Stimulated activated CD4-positive, alpha-beta T cell treated with anti-CD3 and anti-CD28 coated beads, Interleukin-4, amount 100 ng/mL, for 4 hours (primary cell): ENCODE data around the gene BRINP1.

ENCODE experiments used
- DNase-seq, 2 experiments: peaks; one replicate each; pipeline ENCODE4 v3.0.0-alpha.2; 2020

BRINP1 gene, protein sequence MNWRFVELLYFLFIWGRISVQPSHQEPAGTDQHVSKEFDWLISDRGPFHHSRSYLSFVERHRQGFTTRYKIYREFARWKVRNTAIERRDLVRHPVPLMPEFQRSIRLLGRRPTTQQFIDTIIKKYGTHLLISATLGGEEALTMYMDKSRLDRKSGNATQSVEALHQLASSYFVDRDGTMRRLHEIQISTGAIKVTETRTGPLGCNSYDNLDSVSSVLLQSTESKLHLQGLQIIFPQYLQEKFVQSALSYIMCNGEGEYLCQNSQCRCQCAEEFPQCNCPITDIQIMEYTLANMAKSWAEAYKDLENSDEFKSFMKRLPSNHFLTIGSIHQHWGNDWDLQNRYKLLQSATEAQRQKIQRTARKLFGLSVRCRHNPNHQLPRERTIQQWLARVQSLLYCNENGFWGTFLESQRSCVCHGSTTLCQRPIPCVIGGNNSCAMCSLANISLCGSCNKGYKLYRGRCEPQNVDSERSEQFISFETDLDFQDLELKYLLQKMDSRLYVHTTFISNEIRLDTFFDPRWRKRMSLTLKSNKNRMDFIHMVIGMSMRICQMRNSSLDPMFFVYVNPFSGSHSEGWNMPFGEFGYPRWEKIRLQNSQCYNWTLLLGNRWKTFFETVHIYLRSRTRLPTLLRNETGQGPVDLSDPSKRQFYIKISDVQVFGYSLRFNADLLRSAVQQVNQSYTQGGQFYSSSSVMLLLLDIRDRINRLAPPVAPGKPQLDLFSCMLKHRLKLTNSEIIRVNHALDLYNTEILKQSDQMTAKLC

DNA sequence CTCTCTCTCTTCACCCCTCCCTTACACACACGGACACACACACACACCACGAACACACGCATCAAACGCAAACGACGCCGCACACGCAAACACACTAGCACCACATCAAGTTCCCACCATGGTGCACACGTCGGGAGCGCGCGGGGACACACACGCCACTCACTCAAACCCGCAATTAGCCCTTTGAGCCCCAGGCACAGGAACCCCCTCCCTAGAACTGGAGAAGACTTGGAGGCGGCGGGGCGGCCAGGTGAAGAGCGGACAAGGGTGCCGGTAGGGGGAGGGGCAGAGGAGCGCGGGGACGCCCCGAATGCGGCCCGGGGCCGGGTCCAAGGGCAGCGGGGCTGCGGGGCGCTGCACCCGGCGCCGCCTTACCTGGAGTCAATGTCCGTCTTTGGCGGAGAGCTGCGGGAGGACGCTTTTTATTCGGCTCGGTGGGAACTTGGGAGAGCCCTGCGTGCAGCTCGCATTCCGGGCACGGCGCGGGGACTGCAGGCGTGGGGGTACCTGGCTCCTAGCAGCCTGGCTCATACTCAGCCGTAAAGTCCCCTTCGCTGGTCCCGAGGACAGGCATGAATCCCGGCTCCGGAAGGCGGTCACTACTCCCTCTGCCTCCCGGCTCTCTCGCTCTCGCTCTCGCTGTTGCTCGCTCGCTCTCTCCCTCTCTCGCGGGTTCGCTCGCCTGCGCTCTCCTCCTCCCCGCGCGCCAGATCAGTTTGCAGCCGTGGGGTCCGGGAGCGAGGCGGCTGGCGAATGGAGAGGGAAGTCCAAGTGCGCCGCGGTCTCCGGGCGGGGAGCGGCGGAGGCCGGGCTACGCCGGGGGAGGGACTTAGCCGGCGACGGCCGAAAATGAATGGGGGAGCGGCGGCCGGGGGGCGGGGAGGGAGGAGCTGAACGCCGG, at the start of gene BRINP1:
Gene BRINP1, minus strand, starts transcription at position 755 of the 901 bp plus-strand sequence. CDS start 56,080 bp downstream, outside the sequence.
- no peak for DNase-seq

DNA sequence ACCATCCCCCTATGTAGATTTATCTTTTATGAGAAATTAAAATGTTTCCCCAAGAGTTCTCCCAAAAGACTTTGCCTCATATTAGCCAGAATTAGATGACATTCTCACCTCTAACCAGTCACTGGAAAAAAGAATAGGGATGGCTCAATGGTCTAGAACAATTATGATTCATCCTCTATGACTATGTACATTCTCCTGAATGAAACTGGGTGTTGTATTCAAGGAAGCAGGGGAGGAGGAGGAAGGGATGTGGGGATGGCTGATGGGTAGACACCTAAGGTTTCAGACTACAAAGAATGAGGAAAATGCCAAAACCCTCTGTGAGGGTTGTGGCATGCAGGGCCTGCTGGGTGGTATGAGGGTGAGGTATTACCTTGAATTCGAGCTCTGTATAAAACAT, 49.5 kb upstream of the BRINP1 start:
- no peak for DNase-seq

DNA sequence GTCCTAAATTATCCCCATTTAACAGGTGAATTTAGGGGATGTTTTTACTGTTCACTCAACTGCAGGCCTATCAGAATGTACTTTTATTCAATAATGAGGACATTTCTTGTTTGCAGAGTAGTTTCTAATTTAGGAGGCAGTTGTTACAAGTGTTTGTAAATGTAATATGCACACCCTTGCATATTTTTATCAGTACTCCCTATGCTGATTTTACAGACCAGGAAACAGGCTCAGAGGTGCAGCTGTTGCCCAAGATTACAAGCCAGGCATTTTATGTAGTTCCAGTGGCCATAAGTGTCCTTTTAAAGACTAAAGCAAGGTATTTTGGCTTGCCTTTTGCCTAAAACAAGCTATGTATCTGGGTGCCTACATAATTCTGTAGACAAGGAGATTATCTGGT, 47.6 kb upstream of the BRINP1 start:
- DNase-seq: no peak

DNA sequence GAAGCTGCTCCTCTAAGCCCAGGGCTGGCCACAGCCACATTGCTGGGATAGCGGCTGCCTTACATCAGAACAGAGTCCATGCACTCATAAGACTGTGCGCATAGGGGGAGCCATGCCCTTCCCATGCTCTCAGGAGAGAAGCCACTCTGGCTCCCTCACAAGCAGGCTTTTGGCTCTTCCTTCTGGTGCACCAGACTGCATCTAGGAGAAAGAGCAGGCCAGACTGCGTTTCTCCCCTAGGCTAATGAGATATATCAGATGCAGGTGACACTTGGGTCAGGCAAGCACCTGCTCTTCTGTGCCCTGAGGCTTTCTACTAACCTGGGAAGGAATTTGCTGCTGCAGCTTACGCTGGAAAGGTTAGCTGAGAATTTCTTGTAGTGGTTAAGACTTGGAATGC, 43.2 kb upstream of the BRINP1 start:
- DNase-seq: no peak

DNA sequence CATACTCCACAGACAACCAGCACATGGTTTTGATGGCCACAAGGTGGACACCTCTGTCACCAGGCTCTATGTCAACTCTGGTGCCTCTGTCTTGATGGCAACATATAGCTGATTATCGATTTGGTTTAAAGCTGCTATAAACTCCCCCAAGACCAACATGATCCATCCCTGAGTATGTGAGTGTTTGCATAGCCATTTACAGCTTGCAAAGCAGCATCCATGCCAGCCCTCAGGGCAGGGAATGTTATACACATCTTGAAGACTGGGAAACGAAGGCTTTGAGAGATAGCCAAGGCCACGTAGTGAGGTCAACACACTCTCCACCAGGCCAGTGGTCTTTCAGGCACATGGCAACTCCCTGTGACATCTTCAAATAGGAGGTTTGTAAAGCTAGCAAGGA, 40.3 kb upstream of the BRINP1 start:
- DNase-seq: no peak

DNA sequence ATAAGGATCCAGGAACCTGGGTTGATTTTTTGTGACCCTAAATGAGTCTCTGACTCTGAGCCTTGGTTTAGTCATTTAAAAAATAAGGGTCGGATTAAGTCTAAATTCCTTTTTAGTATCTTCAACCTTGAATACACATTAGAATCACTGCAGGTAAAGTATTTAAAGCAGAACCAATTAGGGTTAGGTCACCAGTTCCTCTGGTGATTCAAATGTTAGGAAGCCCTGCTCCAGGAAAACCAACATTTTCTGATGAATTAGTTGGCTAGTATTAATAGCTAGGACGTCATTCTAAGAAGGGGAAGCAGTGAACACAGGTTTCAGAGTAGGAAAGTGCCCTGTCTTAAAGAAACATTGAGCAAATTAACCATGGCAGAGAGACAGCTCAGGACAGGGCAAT, 31.4 kb upstream of the BRINP1 start:
- DNase-seq: no peak

DNA sequence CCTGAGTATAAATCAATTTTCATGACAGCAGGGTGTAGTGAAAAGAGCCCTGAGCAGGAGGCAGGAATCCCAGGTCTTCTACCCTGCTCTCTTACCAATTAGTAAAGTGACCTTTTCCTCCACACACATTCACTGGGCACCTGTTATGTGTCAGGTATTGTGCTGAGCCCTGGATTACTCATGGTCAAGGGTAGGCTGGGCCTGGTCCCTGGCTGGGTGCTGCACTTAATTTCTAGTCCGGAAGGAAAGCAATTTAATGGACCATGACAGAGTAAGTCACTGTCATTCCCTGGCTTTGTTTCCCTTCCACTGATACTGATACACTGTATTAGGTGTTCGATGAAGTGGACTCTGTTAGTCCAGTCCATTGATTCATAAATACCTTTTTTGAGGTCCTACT, 29.1 kb upstream of the BRINP1 start:
- no peak for DNase-seq

DNA sequence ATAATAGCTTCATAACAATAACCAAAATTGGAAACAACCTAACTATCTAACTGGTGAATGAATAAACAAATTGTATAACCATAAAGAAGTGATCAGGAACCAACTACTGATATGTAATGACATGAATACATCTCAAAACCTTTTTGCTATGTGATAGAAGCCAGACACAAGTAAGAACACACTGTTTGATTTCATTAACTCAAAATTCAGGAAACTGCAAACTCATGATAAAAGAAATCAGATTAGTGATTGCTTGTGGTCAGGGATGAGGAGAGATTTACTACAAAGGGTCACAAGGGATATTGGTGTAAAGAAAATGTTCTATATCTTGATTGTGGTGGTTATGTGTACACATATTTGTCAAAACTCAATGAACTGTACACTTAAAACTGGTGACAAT, 22.6 kb upstream of the BRINP1 start:
- DNase-seq: no peak

DNA sequence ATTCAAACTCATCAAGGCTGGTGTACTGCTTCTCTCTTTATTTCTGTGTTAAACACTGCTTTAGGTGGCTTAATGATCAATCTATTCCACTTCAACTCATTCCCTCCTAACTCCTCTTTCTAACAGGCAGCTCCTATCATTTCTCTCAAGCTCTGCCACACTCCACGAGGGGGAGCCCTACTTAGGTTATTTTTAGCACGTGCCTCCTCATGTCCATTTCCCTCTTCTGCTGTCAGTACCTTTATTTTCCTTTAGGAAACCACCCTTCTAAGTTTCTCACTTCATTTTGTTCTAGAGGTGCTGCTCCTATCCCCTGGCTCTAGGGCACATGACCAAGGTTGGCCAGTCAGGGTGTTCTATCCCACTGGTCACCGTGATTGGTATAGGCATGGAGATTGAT, 6.7 kb upstream of the BRINP1 start:
- DNase-seq: no peak

DNA sequence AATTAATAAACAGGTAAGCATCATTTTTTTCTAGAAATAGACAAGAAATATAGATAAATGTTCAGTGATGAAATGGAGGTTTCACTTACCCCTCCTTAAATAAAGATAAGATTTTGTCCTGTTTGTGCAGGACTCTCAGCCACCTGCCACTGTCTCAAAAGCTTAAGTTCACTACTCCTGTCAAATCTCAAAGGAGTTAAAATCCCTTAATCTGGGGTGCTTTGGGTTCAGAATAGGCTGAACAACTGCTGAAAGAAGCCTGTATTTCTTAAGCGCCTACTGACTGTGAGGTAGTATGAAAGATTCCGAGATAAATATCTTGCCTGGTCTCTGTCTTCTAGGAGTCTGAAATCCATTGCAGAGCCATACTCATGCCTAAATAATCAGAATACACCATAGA, 3.7 kb upstream of the BRINP1 start:
- DNase-seq: no peak

DNA sequence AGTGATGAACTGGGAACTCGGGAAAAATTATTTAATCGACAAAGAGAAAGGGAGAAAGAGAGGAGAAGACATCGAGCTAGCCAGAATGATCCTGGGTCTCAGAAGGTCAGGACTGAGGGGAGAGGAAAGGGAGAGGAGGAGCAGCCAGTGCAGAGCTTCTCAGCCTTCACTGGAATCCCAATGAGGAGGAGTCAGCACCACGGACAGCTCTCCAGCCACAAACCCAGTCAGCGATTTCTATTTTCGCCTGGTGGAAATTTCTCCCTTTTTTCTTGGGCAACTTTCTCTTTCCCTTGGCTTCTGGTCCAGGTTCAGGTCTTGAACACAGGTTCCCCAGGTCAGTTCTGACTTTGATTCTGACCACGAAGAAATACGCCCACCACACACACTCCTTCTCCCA, 1.6 kb upstream of the BRINP1 start:
- DNase-seq: no peak

DNA sequence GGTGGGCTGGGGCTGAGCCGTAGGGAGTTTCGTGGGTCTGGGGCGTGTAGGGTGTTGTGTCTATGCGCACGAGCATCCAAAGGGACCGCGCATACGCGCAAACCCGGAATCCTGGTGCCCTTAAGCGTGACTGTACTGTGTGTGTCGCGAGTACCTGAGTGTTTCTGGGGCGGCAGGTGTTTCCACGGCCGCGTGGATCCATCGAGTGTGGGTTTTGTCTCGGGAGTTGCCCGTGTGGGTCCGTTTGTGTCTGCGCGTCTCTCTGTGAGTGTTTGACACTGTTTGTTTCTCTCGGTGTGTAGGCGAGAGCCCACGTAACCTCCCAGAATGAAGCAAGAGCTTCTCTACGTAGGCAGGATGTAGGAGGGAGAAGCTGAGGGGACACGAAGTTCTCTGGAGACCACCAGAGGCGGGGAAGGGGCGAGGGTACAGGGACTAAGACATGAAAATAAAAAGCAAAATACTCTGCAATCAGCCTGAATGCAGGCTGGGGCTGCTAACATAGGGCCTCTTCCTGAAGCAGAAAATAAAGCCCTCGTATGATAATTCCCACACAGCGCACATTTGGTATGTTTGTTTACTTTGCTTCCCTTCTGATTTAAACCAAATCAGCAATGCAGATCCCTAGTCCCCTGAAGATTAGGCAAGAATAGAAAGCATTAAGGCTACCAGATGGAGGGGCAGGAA, 588 bp upstream of the BRINP1 start:
- DNase-seq: no peak

DNA sequence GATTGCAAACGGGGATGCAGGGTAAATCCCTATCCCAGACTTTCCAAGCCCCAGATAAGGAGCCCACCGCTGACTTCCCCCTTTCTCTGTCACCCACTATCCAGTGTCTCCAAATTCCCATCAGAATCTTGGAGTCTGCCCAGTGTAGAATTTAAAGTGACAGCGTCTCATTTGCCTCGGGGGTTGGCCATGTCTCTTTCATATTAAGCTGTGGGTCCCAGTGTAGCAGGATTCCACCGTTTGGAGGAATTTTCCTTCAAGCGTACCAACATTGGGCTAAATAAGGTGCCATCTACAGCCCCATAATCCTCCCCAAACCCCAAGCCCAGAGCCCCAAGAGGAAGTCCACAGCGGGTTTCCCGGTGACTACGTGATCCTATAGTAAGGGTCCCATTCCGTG, 1.1 kb downstream of the BRINP1 start:
- no peak for DNase-seq

DNA sequence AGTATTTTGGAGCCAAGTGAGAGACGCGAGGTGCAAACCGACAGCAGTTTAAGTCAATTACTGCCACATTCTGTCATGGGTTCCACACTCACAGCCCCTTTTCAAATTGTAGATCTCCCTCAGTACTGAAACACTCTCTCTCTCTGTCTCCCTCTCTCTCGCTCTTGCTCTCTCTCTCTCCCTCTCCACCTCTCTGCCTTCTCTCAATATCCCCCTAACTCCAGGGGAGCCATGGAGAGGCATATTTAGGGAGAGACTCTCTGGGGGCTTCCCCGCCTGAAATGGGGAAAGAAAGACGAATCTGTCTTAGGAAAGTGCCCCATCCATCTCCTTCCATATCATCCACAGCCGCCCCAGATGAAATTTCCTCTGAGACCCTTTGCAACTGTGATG, 1.6 kb downstream of the BRINP1 start:
- no peak for DNase-seq

DNA sequence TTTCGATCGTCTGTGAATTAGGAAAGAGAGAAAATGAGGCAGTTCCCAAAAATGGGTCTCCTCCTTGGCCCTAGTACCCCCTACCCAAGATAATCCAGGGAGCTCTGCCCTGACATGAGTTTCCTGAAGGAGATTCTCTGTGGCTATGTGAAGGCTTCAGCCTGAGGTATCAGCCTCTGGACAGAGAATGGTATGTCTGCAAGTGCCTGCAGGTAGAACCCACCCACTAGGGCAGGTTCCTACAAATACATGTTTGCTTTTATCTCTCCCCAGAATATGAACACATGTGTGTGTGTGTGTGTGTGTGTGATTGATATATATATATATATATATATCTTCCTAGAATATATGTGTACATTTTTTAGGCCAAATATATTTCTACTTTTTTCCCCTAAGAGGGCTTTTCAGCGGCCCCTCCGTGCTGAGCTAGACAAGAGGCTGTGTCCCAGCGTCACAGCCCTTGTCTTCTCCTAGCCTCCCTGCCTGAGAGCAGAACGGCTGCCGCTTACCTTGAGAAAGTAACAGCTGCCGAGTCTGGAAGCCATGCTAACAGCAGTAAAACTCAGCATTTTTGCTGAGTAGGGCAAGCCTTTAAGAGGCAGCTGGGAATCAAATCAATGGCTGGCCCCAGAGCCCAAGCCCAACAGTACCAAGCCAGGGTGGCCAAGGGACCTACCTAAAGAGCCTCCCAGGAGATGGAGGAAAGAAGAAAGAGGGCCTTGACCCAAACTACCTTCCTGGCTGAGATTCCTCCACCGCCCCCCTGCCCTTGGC, 2.1 kb downstream of the BRINP1 start:
- no peak for DNase-seq

DNA sequence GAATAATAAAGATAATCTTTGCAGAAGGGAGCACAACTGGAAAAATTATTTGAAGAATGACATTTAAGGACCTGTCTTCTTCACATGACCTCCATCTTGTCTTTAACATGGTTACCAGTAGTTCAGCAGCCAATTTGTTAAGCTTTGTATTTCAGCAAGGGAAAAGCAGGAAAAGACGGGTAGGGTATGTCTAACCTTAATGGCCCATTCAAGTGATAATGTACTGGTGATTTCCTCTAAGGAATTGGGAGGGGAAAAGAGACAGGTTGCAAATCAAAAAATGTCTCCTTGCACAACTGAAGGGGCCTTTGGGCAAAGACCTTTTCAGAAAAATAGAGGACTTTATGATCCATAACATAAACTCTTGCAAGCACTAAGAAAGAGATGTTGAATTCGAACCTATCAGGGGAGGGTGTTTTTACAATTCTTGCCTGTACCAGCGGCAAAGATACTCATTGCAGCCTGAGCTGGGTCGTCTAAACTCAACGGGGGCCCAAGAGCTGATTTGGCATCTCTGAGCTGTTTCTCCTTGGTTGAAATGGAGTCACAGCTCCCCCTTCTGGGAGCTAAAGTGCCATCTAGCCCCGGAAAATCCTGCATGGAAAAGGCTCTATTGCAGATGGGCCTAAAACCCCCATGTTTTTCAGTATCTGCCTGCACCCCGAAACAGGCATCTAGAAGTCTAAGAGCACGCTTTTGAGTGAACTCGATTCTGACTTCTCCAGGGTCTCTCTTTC, 3.8 kb downstream of the BRINP1 start:
- DNase-seq: no peak

DNA sequence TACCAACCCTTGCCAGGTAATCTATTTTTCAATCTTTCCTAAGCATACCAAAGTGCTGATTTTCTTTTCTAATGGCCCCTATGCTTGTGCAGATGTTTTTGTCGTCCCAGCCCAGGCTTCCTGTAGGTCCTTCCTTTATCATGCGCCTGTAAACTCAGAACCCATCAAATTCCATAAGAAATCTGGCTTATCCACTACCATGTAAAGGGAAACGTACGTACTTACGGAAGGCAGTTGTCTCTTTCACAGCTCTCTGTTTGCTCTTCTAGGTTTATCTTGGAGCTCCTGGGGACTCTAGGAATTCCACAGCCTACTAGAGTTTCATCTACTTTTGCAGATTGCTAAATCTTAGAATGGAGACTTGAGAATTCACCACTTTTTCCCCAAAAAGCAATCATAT, 9.0 kb downstream of the BRINP1 start:
- DNase-seq: no peak

DNA sequence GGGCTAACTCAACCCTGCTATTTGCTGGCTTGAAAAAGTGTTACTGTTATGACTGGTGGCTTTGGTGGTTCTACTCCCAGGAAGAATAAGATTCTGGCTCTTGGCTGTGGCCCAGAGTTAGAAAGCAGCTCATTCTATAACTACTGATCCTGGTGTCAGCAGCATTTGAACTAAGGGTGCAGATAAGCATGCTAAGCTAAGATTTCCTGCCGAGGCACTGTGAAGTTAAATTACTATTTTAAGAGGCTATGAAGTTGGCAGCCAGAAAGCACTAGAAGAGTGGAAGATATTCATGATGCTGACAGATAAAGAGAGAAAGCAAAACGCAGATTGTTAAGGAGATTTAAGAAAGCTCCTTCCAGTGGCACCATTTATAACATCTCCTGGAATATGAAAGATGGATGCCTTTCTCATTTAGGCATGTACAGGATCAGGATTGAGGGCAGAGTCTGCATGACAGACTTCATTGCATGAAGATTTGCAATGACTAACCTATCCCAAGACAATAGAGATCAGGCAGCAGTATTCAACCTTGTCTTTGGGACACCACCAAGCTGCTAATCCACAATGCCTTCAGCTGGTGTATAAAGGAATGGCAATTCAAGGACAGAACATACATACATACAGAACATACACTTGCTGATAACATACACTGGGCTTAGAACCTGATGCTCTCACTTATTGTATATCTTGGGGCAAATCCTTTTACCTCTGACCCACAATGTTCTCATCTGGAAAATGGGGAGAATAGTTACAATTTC, 11.7 kb downstream of the BRINP1 start:
- no peak for DNase-seq

DNA sequence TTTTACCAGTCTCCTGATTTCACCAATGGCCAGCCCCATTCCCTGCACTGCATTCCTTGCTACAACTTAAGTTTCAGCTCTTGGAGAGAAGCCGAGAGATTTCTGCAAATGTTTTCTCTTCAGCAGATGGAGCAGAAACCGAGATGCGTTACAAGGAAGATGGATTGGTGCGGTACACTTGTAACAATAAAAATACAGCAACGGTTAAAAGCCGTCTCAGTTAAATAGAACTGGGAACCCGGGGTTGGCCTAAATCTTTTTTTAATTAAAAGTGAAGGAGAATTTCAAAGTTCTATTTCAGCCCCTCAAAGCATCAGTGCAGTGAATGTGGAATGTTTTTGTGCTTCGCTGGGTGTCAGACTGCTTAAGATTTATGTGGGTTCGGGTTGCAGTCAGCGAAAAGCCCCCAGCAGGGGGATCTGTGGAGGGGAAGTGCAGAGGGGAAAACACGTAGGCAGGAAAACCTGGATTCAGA, 19.8 kb downstream of the BRINP1 start:
- DNase-seq: no peak
